H9 (cell line): ENCODE measurements around the gene BLOC1S1. TPM values are rescaled to one million over a fixed set of nuclear protein-coding genes. Genes with fewer than 3 reads are reported as not detected.

ENCODE experiments used
- DNase-seq: peaks from one replicate; pipeline ENCODE4 v3.0.0-alpha.2; 2017
- H2AFZ ChIP-seq: one replicate; pipeline ENCODE4 v1.6.1; 2013; ENCODE audit warnings: mild to moderate bottlenecking, low read length, control low read depth, moderate library complexity
- H2AK5ac ChIP-seq: 2 replicates; pipeline ENCODE4 v1.6.1; 2013; ENCODE audit warnings: low read length, control low read depth, mixed read lengths; ENCODE audit not compliant: insufficient read length
- H2BK120ac ChIP-seq: one replicate; pipeline ENCODE4 v1.6.1; 2013; ENCODE audit warnings: low read depth, mild to moderate bottlenecking, low read length, control low read depth, inconsistent platforms; ENCODE audit not compliant: poor library complexity, severe bottlenecking
- H2BK12ac ChIP-seq: 2 replicates; pipeline ENCODE4 v1.6.1; 2013; ENCODE audit warnings: low read length, control low read depth, mixed read lengths, low read depth; ENCODE audit not compliant: insufficient read length
- H2BK15ac ChIP-seq: 2 replicates; pipeline ENCODE4 v1.6.1; 2013; ENCODE audit warnings: low read depth, low read length, control low read depth
- H2BK20ac ChIP-seq: one replicate; pipeline ENCODE4 v1.6.1; 2013; ENCODE audit warnings: low read depth, mild to moderate bottlenecking, low read length, control low read depth, inconsistent platforms; ENCODE audit not compliant: poor library complexity, severe bottlenecking
- H2BK5ac ChIP-seq: 2 replicates; pipeline ENCODE4 v1.6.1; 2013; ENCODE audit warnings: low read length, control low read depth, mixed read lengths; ENCODE audit not compliant: insufficient read length
- H3K14ac ChIP-seq: 2 replicates; pipeline ENCODE4 v1.6.1; 2013; ENCODE audit warnings: low read length, control low read depth; ENCODE audit not compliant: insufficient read depth
- H3K18ac ChIP-seq: 2 replicates; pipeline ENCODE4 v1.6.1; 2013; ENCODE audit warnings: low read depth, mild to moderate bottlenecking, mixed read lengths, low read length, control low read depth; ENCODE audit not compliant: insufficient read length
- H3K23ac ChIP-seq: 2 replicates; pipeline ENCODE4 v1.6.1; 2013; ENCODE audit warnings: low read length, control low read depth, mixed read lengths, low read depth; ENCODE audit not compliant: insufficient read length
- H3K23me2 ChIP-seq: 2 replicates; pipeline ENCODE4 v1.6.1; 2013; ENCODE audit warnings: low read depth, mild to moderate bottlenecking, mixed read lengths, low read length, control low read depth; ENCODE audit not compliant: insufficient read length, poor library complexity, severe bottlenecking
- H3K27ac ChIP-seq: 2 replicates; pipeline ENCODE4 v1.5.1; 2013; ENCODE audit warnings: low read length, control low read depth, mixed read lengths, low read depth; ENCODE audit not compliant: insufficient read length
- H3K27me3 ChIP-seq: 2 replicates; pipeline ENCODE4 v1.6.1; 2013; ENCODE audit warnings: low read length, control low read depth, inconsistent platforms; ENCODE audit not compliant: insufficient read depth
- H3K4ac ChIP-seq: 2 replicates; pipeline ENCODE4 v1.6.1; 2013; ENCODE audit warnings: low read depth, mild to moderate bottlenecking, control low read depth, inconsistent platforms, low read length, moderate library complexity
- H3K4me1 ChIP-seq: 2 replicates; pipeline ENCODE4 v1.6.1; 2013; ENCODE audit warnings: low read length, control low read depth, inconsistent platforms; ENCODE audit not compliant: insufficient read depth
- H3K4me2 ChIP-seq: 2 replicates; pipeline ENCODE4 v1.6.1; 2013; ENCODE audit warnings: low read length, control low read depth, mixed read lengths; ENCODE audit not compliant: insufficient read length, insufficient read depth
- H3K56ac ChIP-seq: 2 replicates; pipeline ENCODE4 v1.6.1; 2013; ENCODE audit warnings: low read depth, mild to moderate bottlenecking, mixed read lengths, low read length, control low read depth; ENCODE audit not compliant: insufficient read length
- H3K79me1 ChIP-seq: 2 replicates; pipeline ENCODE4 v1.6.1; 2013; ENCODE audit warnings: low read depth, mild to moderate bottlenecking, moderate library complexity, low read length, control low read depth, inconsistent platforms; ENCODE audit not compliant: insufficient read depth, poor library complexity, severe bottlenecking
- H3K79me2 ChIP-seq: 2 replicates; pipeline ENCODE4 v1.6.1; 2013; ENCODE audit warnings: low read length, control low read depth, inconsistent platforms; ENCODE audit not compliant: insufficient read depth
- H3K9ac ChIP-seq: 2 replicates; pipeline ENCODE4 v1.6.1; 2013; ENCODE audit warnings: low read length, control low read depth, mixed read lengths; ENCODE audit not compliant: insufficient read length; ENCODE audit errors: extremely low read depth
- H3K9me3 ChIP-seq: one replicate; pipeline ENCODE4 v1.6.1; 2013; ENCODE audit warnings: low read depth, low read length, inconsistent platforms; ENCODE audit not compliant: control insufficient read depth
- H3T11ph ChIP-seq: one replicate; pipeline ENCODE4 v1.6.1; 2013; ENCODE audit warnings: mild to moderate bottlenecking, low read length, control low read depth, inconsistent platforms
- H4K20me1 ChIP-seq: one replicate; pipeline ENCODE4 v1.6.1; 2013; ENCODE audit not compliant: control insufficient read depth, insufficient read length, insufficient read depth
- H4K5ac ChIP-seq: 2 replicates; pipeline ENCODE4 v1.6.1; 2013; ENCODE audit warnings: low read depth, mild to moderate bottlenecking, mixed read lengths, low read length, control low read depth; ENCODE audit not compliant: insufficient read length
- H4K8ac ChIP-seq: replicated peaks from 2 replicates; pipeline ENCODE4 v1.6.1; 2013; ENCODE audit warnings: low read length, control low read depth, mixed read lengths, low read depth; ENCODE audit not compliant: insufficient read length
- H4K91ac ChIP-seq: 2 replicates; pipeline ENCODE4 v1.6.1; 2013; ENCODE audit warnings: low read depth, mild to moderate bottlenecking, moderate library complexity, mixed read lengths, low read length, control low read depth; ENCODE audit not compliant: insufficient read length
- H3K27ac Mint-ChIP-seq, 3 experiments: 2 replicates in 2 of 3; 3 replicates in 1 of 3; pipeline ENCODE4 v1.8.0; 2020 to 2021; ENCODE audit warnings: mixed read lengths in 3 of 3, mild to moderate bottlenecking in 1 of 3, moderate library complexity in 1 of 3
- H3K27me3 Mint-ChIP-seq: 2 replicates; pipeline ENCODE4 v1.8.0; 2021; ENCODE audit warnings: low read depth, mild to moderate bottlenecking, moderate library complexity, mixed read lengths
- H3K36me3 Mint-ChIP-seq, 3 experiments: 2 replicates in 2 of 3; 3 replicates in 1 of 3; pipeline ENCODE4 v1.8.0; 2020 to 2021; ENCODE audit warnings: low read depth in 3 of 3, mixed read lengths in 3 of 3; ENCODE audit not compliant: insufficient read depth in 1 of 3
- H3K4me1 Mint-ChIP-seq, 2 experiments: 2 replicates each; pipeline ENCODE4 v1.8.0; 2020; ENCODE audit warnings: mixed read lengths in 2 of 2
- H3K4me3 Mint-ChIP-seq, 2 experiments: 2 replicates in 1 of 2; 3 replicates in 1 of 2; pipeline ENCODE4 v1.8.0; 2020 to 2021; ENCODE audit warnings: mild to moderate bottlenecking in 2 of 2, mixed read lengths in 2 of 2, moderate library complexity in 1 of 2
- H3K9me3 Mint-ChIP-seq, 2 experiments: 2 replicates in 1 of 2; 3 replicates in 1 of 2; pipeline ENCODE4 v1.8.0; 2020; ENCODE audit warnings: mild to moderate bottlenecking in 2 of 2, mixed read lengths in 2 of 2, moderate library complexity in 1 of 2
- WGBS: extraction: QIAGEN DNeasy Blood & Tissue Kit; methylation state at CpG from one replicate; pipeline ENCODE4 v1.1.7; 2013; ENCODE audit warnings: missing lambda C conversion rate, low lambda C conversion rate, mixed read lengths; ENCODE audit not compliant: insufficient read length; ENCODE audit errors: extremely low coverage; 5-methylcytosine and 5-hydroxymethylcytosine counted together
- total RNA-seq: library from RNA; stranded (reverse); gene quantifications from 2 replicates; pipeline ENCODE4 v1.2.1, GENCODE V29; 2021
- TF ChIP-seq, protein P1 (sequence below): fragments of 200-600 bp; sonication (generic); conservative IDR thresholded peaks from 3 replicates; pipeline ENCODE4 v1.8.0; 2021; ENCODE audit warnings: antibody characterized with exemption, mild to moderate bottlenecking

Gene BLOC1S1
- total RNA-seq, 1 experiment from 2014 or later: 108 TPM

DNA sequence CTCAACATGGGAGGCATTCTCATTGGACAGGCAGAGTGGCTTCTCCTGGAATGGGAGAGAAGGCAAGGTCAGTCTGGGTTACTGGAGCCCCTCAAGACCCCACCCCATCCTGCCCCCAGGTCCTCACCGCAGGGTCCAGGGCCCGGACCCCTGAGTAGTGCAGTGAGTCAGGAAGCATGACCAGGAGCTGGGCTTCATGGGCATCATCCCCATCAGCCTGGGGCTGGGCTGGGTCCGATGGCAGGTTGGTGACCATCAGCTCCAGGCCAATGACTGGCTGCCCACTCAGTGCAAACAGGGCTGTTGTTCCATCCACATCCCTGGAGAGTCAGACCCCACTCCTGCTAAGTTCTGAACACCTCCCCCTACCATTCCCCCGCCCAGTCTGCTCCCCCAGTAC is 21.2 kb upstream of the BLOC1S1 start:
- Mint-ChIP-seq H3K4me3 (no peak overlapping the region), H3K9me3 (no peaks in the 10 kb centered on the region), H3K4me1 (no peaks in the 10 kb centered on the region), H3K36me3 (peaks cover 29 to 55% (median 44%) of the 10 kb centered on the region in 3 experiments), H3K27me3 (no peaks in the 10 kb centered on the region), H3K27ac (no peak overlapping the region)
- TF ChIP-seq, protein P1, sequence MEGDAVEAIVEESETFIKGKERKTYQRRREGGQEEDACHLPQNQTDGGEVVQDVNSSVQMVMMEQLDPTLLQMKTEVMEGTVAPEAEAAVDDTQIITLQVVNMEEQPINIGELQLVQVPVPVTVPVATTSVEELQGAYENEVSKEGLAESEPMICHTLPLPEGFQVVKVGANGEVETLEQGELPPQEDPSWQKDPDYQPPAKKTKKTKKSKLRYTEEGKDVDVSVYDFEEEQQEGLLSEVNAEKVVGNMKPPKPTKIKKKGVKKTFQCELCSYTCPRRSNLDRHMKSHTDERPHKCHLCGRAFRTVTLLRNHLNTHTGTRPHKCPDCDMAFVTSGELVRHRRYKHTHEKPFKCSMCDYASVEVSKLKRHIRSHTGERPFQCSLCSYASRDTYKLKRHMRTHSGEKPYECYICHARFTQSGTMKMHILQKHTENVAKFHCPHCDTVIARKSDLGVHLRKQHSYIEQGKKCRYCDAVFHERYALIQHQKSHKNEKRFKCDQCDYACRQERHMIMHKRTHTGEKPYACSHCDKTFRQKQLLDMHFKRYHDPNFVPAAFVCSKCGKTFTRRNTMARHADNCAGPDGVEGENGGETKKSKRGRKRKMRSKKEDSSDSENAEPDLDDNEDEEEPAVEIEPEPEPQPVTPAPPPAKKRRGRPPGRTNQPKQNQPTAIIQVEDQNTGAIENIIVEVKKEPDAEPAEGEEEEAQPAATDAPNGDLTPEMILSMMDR: no peak
- Histone ChIP-seq H4K8ac (no peak overlapping the region), H3K4me1 (no peaks in the 10 kb centered on the region), H3K23ac (no peak overlapping the region), H3K27me3 (no peaks in the 10 kb centered on the region; the same call in 1 of the 2 replicates), H3K27ac (no peak overlapping the region), H3T11ph (no peak overlapping the region), H2BK5ac (no peak overlapping the region), H3K4ac (no peak overlapping the region), H3K79me1 (no peaks in the 10 kb centered on the region), H3K18ac (no peak overlapping the region), H3K23me2 (no peaks in the 10 kb centered on the region), H3K9me3 (no peaks in the 10 kb centered on the region), H3K56ac (no peak overlapping the region), H2BK12ac (no peak overlapping the region), H2BK20ac (no peak overlapping the region), H3K9ac (no peak overlapping the region), H4K20me1 (no peaks in the 10 kb centered on the region), H2AK5ac (no peak overlapping the region), H4K5ac (no peak overlapping the region), H3K79me2 (no peaks in the 10 kb centered on the region), H3K4me2 (no peak overlapping the region), H2BK120ac (no peak overlapping the region), H3K14ac (no peak overlapping the region), H4K91ac (no peak overlapping the region), H2BK15ac (no peak overlapping the region), H2AFZ (no peak overlapping the region)
- WGBS: no CpG with 5 or more reads among the region's 4 CpGs
- DNase-seq: no peak
